ENCODE data around the gene TAF4B.
"Not testable (repeated sequence)": the region's sequence is repeated elsewhere in the genome, so short reads cannot be mapped to it uniquely, and the experiment has no call there.

The TAF4B gene

DNA sequence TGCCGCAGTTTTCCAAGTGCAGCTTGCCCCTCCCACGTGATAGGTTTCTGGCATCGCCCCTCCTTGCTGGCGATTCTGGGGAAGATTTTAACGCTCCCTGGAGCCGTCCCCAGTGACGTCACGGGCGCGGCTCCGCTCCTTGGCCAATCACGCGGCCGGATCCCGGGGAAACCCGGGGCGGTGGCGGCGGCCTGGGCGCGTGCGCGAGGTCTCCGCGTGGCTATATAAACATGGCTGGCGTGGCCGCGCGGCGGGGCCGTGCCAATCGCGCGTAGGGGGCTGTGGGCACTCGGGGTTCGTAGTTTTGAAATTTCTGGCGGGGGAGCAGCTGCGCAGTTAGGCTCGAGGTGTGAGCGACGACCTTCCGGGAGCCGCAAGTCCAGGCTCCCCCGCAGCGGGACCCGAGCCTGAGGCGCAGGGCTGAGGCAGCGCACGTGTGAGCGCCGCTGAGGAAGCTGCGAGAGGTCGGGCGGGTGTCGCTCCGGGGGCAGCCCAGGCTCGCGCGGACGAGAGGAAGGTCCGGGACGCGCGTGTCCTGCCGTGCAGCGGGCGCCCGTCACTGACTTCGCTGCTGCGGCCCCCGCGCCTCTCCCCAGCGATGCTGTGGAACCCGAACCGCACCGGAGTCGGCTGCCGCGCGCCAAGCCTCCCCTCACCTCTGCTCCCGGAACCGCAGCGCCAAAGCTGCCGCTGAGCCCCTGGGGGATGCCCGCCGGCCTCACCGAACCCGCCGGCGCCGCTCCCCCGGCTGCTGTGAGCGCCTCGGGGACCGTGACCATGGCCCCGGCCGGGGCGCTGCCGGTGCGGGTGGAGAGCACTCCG is at the start of gene TAF4B:
TSS of gene TAF4B (plus strand) at position 217 of the 822 bp plus-strand sequence. CDS start at position 706, 489 bp downstream.
- H3K4me3 ChIP-seq (ENCODE audit: low read length in 2 of 2) = peak within 1 kb of the TSS; percentile 65 to 88
- H3K27ac ChIP-seq (ENCODE audit: low read length) = peak within 1 kb of the TSS; percentile 24

GRCh38 chr18:26181343-26181826 is 44.9 kb upstream of the TAF4B start:
- H3K27me3 ChIP-seq (ENCODE audit: control insufficient read depth in 1 of 2, insufficient read depth in 2 of 2, low read length in 2 of 2) = no peaks in the 10 kb centered on the region
- H3K36me3 ChIP-seq (ENCODE audit: control insufficient read depth in 2 of 2, insufficient read depth in 2 of 2, low read length in 2 of 2) = no peaks in the 10 kb centered on the region
- H3K9ac ChIP-seq (ENCODE audit: low read length in 2 of 2) = no peak overlapping the region
- H3K4me3 ChIP-seq (ENCODE audit: low read length in 2 of 2) = no peak overlapping the region
- H3K9me3 ChIP-seq (ENCODE audit: control insufficient read depth in 2 of 2, low read length in 2 of 2) = no peaks in the 10 kb centered on the region
- no peaks in the 10 kb centered on the region for H3K4me1 ChIP-seq (ENCODE audit: control insufficient read depth, insufficient read depth, low read length)
- no peak overlapping the region for H3K27ac ChIP-seq (ENCODE audit: low read length)

More for the DNA sequence above, at the start of gene TAF4B:
- peaks cover 0 to 2% of the 10 kb centered on the region in 2 donors for H3K27me3 ChIP-seq (ENCODE audit: control insufficient read depth in 1 of 2, insufficient read depth in 2 of 2, low read length in 2 of 2)
- H3K9ac ChIP-seq (ENCODE audit: low read length in 2 of 2) = peak within 1 kb of the TSS; percentile 62 to 82
- H3K9me3 ChIP-seq (ENCODE audit: control insufficient read depth in 2 of 2, low read length in 2 of 2) = no peaks in the 10 kb centered on the region
- no peaks in the 10 kb centered on the region for H3K36me3 ChIP-seq (ENCODE audit: control insufficient read depth in 2 of 2, insufficient read depth in 2 of 2, low read length in 2 of 2)
- H3K4me1 ChIP-seq (ENCODE audit: control insufficient read depth, insufficient read depth, low read length) = peaks cover 6% of the 10 kb centered on the region

GRCh38 chr18:26183395-26184112 is 42.7 kb upstream of the TAF4B start:
- no peak overlapping the region for H3K4me3 ChIP-seq (ENCODE audit: low read length in 2 of 2)
- no peaks in the 10 kb centered on the region for H3K9me3 ChIP-seq (ENCODE audit: control insufficient read depth in 2 of 2, low read length in 2 of 2)
- no peaks in the 10 kb centered on the region for H3K36me3 ChIP-seq (ENCODE audit: control insufficient read depth in 2 of 2, insufficient read depth in 2 of 2, low read length in 2 of 2)
- H3K27ac ChIP-seq (ENCODE audit: low read length) = no peak overlapping the region
- no peaks in the 10 kb centered on the region for H3K4me1 ChIP-seq (ENCODE audit: control insufficient read depth, insufficient read depth, low read length)
- H3K27me3 ChIP-seq (ENCODE audit: control insufficient read depth in 1 of 2, insufficient read depth in 2 of 2, low read length in 2 of 2) = no peaks in the 10 kb centered on the region
- no peak overlapping the region for H3K9ac ChIP-seq (ENCODE audit: low read length in 2 of 2)

GRCh38 chr18:26185267-26185666 is 41.0 kb upstream of the TAF4B start:
- H3K9me3 ChIP-seq (ENCODE audit: control insufficient read depth in 2 of 2, low read length in 2 of 2) = no peaks in the 10 kb centered on the region
- H3K4me1 ChIP-seq (ENCODE audit: control insufficient read depth, insufficient read depth, low read length) = no peaks in the 10 kb centered on the region
- no peaks in the 10 kb centered on the region for H3K36me3 ChIP-seq (ENCODE audit: control insufficient read depth in 2 of 2, insufficient read depth in 2 of 2, low read length in 2 of 2)
- H3K27ac ChIP-seq (ENCODE audit: low read length) = no peak overlapping the region
- no peaks in the 10 kb centered on the region for H3K27me3 ChIP-seq (ENCODE audit: control insufficient read depth in 1 of 2, insufficient read depth in 2 of 2, low read length in 2 of 2)
- H3K9ac ChIP-seq (ENCODE audit: low read length in 2 of 2) = no peak overlapping the region
- H3K4me3 ChIP-seq (ENCODE audit: low read length in 2 of 2) = no peak overlapping the region

DNA sequence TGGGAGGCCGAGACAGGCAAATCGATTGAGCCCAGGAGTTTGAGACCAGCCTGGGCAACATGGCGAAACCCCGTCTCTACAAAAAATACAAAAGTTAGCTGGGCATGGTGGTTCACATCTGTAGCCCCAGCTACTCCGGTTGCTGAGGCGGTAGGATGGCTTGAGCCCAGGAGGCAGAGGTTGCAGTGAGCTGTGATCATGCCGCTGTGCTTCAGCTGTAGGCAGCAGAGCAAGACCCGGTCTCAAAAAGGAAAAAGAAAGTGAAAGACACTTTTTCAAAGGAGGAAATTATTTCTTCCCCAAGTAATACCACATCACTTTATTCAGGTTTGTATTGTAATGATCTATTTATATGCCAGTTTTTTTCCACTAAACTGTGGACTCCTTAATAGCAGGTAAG is 35.7 kb upstream of the TAF4B start:
- no peak overlapping the region for H3K4me3 ChIP-seq (ENCODE audit: low read length in 2 of 2)
- no peaks in the 10 kb centered on the region for H3K9me3 ChIP-seq (ENCODE audit: control insufficient read depth in 2 of 2, low read length in 2 of 2)
- no peak overlapping the region for H3K9ac ChIP-seq (ENCODE audit: low read length in 2 of 2)
- H3K4me1 ChIP-seq (ENCODE audit: control insufficient read depth, insufficient read depth, low read length) = no peaks in the 10 kb centered on the region
- H3K36me3 ChIP-seq (ENCODE audit: control insufficient read depth in 2 of 2, insufficient read depth in 2 of 2, low read length in 2 of 2) = no peaks in the 10 kb centered on the region
- H3K27me3 ChIP-seq (ENCODE audit: control insufficient read depth in 1 of 2, insufficient read depth in 2 of 2, low read length in 2 of 2) = no peaks in the 10 kb centered on the region
- H3K27ac ChIP-seq (ENCODE audit: low read length) = no peak overlapping the region

GRCh38 chr18:26192233-26192632 is 34.0 kb upstream of the TAF4B start:
- no peaks in the 10 kb centered on the region for H3K9me3 ChIP-seq (ENCODE audit: control insufficient read depth in 2 of 2, low read length in 2 of 2)
- no peak overlapping the region for H3K27ac ChIP-seq (ENCODE audit: low read length)
- no peak overlapping the region for H3K9ac ChIP-seq (ENCODE audit: low read length in 2 of 2)
- no peaks in the 10 kb centered on the region for H3K36me3 ChIP-seq (ENCODE audit: control insufficient read depth in 2 of 2, insufficient read depth in 2 of 2, low read length in 2 of 2)
- H3K4me1 ChIP-seq (ENCODE audit: control insufficient read depth, insufficient read depth, low read length) = no peaks in the 10 kb centered on the region
- no peak overlapping the region for H3K4me3 ChIP-seq (ENCODE audit: low read length in 2 of 2)
- H3K27me3 ChIP-seq (ENCODE audit: control insufficient read depth in 1 of 2, insufficient read depth in 2 of 2, low read length in 2 of 2) = no peaks in the 10 kb centered on the region

- Histone ChIP-seq H3K36me3 (ENCODE audit: control insufficient read depth in 2 of 2, insufficient read depth in 2 of 2, low read length in 2 of 2) (no peaks in the 10 kb centered on the region), H3K9ac (ENCODE audit: low read length in 2 of 2) (no peak overlapping the region), H3K4me1 (ENCODE audit: control insufficient read depth, insufficient read depth, low read length) (no peaks in the 10 kb centered on the region), H3K27me3 (ENCODE audit: control insufficient read depth in 1 of 2, insufficient read depth in 2 of 2, low read length in 2 of 2) (no peaks in the 10 kb centered on the region), H3K27ac (ENCODE audit: low read length) (no peak overlapping the region), H3K4me3 (ENCODE audit: low read length in 2 of 2) (no peak overlapping the region), H3K9me3 (ENCODE audit: control insufficient read depth in 2 of 2, low read length in 2 of 2) (no peaks in the 10 kb centered on the region)
Observed at GRCh38 chr18:26196605-26197004, 29.6 kb upstream of the TAF4B start.

- not testable (repeated sequence) for H3K27me3 ChIP-seq (ENCODE audit: control insufficient read depth in 1 of 2, insufficient read depth in 2 of 2, low read length in 2 of 2); H3K36me3 ChIP-seq (ENCODE audit: control insufficient read depth in 2 of 2, insufficient read depth in 2 of 2, low read length in 2 of 2); H3K9me3 ChIP-seq (ENCODE audit: control insufficient read depth in 2 of 2, low read length in 2 of 2); H3K4me1 ChIP-seq (ENCODE audit: control insufficient read depth, insufficient read depth, low read length); H3K4me3 ChIP-seq (ENCODE audit: low read length in 2 of 2); H3K27ac ChIP-seq (ENCODE audit: low read length); H3K9ac ChIP-seq (ENCODE audit: low read length in 2 of 2)
Observed at GRCh38 chr18:26202001-26202400, 24.2 kb upstream of the TAF4B start.

DNA sequence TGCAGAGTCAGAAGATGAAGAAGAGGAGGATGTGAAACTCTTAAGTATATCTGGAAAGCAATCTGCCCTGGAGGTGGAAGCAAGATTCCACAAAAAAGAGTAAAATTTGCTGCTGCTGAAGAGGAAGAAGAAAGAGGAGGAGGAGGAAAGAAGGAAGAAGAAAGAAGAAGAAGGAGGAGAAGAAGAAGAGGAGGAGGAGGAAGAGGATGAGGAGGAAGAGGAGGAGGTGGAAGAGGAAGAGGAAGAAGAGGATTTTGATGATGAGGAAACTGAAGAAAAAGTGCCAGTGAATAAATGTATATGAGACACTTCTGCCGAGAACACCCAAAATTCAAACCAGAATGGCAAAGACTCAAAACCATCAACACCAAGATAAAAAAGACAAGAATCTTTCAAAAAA is 20.9 kb upstream of the TAF4B start:
- H3K4me1 ChIP-seq (ENCODE audit: control insufficient read depth, insufficient read depth, low read length) = no peaks in the 10 kb centered on the region
- no peaks in the 10 kb centered on the region for H3K9me3 ChIP-seq (ENCODE audit: control insufficient read depth in 2 of 2, low read length in 2 of 2)
- no peak overlapping the region for H3K9ac ChIP-seq (ENCODE audit: low read length in 2 of 2)
- no peak overlapping the region for H3K27ac ChIP-seq (ENCODE audit: low read length)
- H3K4me3 ChIP-seq (ENCODE audit: low read length in 2 of 2) = no peak overlapping the region
- no peaks in the 10 kb centered on the region for H3K36me3 ChIP-seq (ENCODE audit: control insufficient read depth in 2 of 2, insufficient read depth in 2 of 2, low read length in 2 of 2)
- no peaks in the 10 kb centered on the region for H3K27me3 ChIP-seq (ENCODE audit: control insufficient read depth in 1 of 2, insufficient read depth in 2 of 2, low read length in 2 of 2)

- Histone ChIP-seq H3K36me3 (ENCODE audit: control insufficient read depth in 2 of 2, insufficient read depth in 2 of 2, low read length in 2 of 2) (no peaks in the 10 kb centered on the region), H3K27me3 (ENCODE audit: control insufficient read depth in 1 of 2, insufficient read depth in 2 of 2, low read length in 2 of 2) (no peaks in the 10 kb centered on the region), H3K27ac (ENCODE audit: low read length) (no peak overlapping the region), H3K9me3 (ENCODE audit: control insufficient read depth in 2 of 2, low read length in 2 of 2) (no peaks in the 10 kb centered on the region), H3K9ac (ENCODE audit: low read length in 2 of 2) (no peak overlapping the region), H3K4me3 (ENCODE audit: low read length in 2 of 2) (no peak overlapping the region), H3K4me1 (ENCODE audit: control insufficient read depth, insufficient read depth, low read length) (no peaks in the 10 kb centered on the region)
Observed at GRCh38 chr18:26206488-26206887, 19.8 kb upstream of the TAF4B start.

DNA sequence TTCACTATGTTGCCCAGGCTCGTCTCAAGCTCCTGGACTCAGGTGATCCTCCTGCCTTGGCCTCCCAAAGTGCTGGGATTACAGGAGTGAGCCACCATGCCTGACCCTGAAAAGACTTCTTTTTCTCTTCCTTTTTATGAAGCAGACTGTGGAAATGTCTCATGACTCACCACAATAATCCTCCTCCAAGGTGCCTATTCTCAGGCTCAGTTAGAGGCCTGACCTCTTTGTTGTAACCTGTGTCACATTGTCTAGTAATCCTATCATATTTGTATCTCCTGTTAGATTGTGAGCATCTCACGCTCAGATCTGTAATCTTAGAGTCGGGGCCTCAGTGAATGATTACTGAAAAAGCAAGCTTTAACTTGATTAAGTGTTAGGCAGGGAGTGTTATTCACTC is 18.3 kb upstream of the TAF4B start:
- Histone ChIP-seq H3K36me3 (ENCODE audit: control insufficient read depth in 2 of 2, insufficient read depth in 2 of 2, low read length in 2 of 2) (no peaks in the 10 kb centered on the region), H3K27ac (ENCODE audit: low read length) (no peak overlapping the region), H3K4me3 (ENCODE audit: low read length in 2 of 2) (no peak overlapping the region), H3K4me1 (ENCODE audit: control insufficient read depth, insufficient read depth, low read length) (no peaks in the 10 kb centered on the region), H3K9me3 (ENCODE audit: control insufficient read depth in 2 of 2, low read length in 2 of 2) (no peaks in the 10 kb centered on the region), H3K9ac (ENCODE audit: low read length in 2 of 2) (no peak overlapping the region), H3K27me3 (ENCODE audit: control insufficient read depth in 1 of 2, insufficient read depth in 2 of 2, low read length in 2 of 2) (no peaks in the 10 kb centered on the region)

Measured in stomach smooth muscle (tissue), 2 donors.